Esophagus (tissue), 2 donors: ENCODE measurements around the gene G3BP1. TPM values are rescaled to one million over a fixed set of nuclear protein-coding genes. Genes with fewer than 3 reads are reported as not detected.

Experiments
- H3K27ac ChIP-seq, 2 donors: one replicate each; pipeline ENCODE4 v1.5.1; 2013; ENCODE audit warnings: low read depth in 2 of 2, mild to moderate bottlenecking in 2 of 2, inconsistent platforms in 1 of 2, low read length in 1 of 2, moderate library complexity in 1 of 2
- H3K27me3 ChIP-seq, 2 donors: one replicate each; pipeline ENCODE4 v1.6.1; 2013; ENCODE audit warnings: low read length in 2 of 2, control low read depth in 1 of 2, mild to moderate bottlenecking in 1 of 2; ENCODE audit not compliant: insufficient read depth in 2 of 2, control insufficient read depth in 1 of 2
- H3K36me3 ChIP-seq, 2 donors: one replicate each; pipeline ENCODE4 v1.6.1; 2013; ENCODE audit warnings: low read length in 1 of 2; ENCODE audit not compliant: control insufficient read depth in 2 of 2, insufficient read depth in 2 of 2
- H3K4me1 ChIP-seq, 2 donors: one replicate each; pipeline ENCODE4 v1.6.1; 2013; ENCODE audit warnings: low read length in 1 of 2; ENCODE audit not compliant: control insufficient read depth in 2 of 2, insufficient read depth in 2 of 2
- H3K4me3 ChIP-seq, 2 donors: one replicate each; pipeline ENCODE4 v1.5.1; 2013; ENCODE audit warnings: low read length in 2 of 2, mild to moderate bottlenecking in 2 of 2, low read depth in 1 of 2, moderate library complexity in 1 of 2
- H3K9me3 ChIP-seq, 2 donors: one replicate each; pipeline ENCODE4 v1.6.1; 2013; ENCODE audit warnings: mild to moderate bottlenecking in 2 of 2, low read depth in 1 of 2, low read length in 1 of 2, moderate library complexity in 1 of 2; ENCODE audit not compliant: control insufficient read depth in 2 of 2, insufficient read depth in 1 of 2
- WGBS, 2 donors: extraction: QIAGEN DNeasy Blood & Tissue Kit; methylation state at CpG; one replicate each; pipeline ENCODE4 v1.1.7; 2013; 5-methylcytosine and 5-hydroxymethylcytosine counted together
- polyA plus RNA-seq, 2 donors: library from polyadenylated mRNA; stranded (reverse); fragments of 200-250 nt; gene quantifications; one replicate each; pipeline ENCODE4 v1.2.3, GENCODE V29; 2013
- donor health status: healthy with polysubstance abuse.
- donor health status: Bipolar disorder and iron deficiency.

The G3BP1 gene
- polyA plus RNA-seq, 2 donors, result 15.5 to 33.1 TPM

GRCh38 chr5:151770383-151771258, 1.1 kb upstream of the G3BP1 start:
- H3K27me3 ChIP-seq, result no peaks in the 10 kb centered on the region
- 6 to 7% methylated on average over 75 of the region's 75 CpGs for WGBS, 2 donors
- peak overlapping the region; percentile 95 to 99 for H3K27ac ChIP-seq
- H3K36me3 ChIP-seq, result no peaks in the 10 kb centered on the region
- H3K4me1 ChIP-seq, result no peaks in the 10 kb centered on the region
- H3K9me3 ChIP-seq, result no peaks in the 10 kb centered on the region
- peak overlapping the region; percentile 54 to 64 for H3K4me3 ChIP-seq

- WGBS, 2 donors, result 0% methylated on average over 63 to 87 of the region's 87 CpGs
- Histone ChIP-seq H3K36me3 (no peaks in the 10 kb centered on the region), H3K4me1 (no peaks in the 10 kb centered on the region), H3K4me3 (peak overlapping the region; percentile 89 to 96), H3K27ac (peak overlapping the region; percentile 89 to 97), H3K9me3 (no peaks in the 10 kb centered on the region), H3K27me3 (no peaks in the 10 kb centered on the region)
These were observed 483 bp downstream of the G3BP1 start for GRCh38 chr5:151772029-151772845.

GRCh38 chr5:151772846-151773561, 1.2 kb downstream of the G3BP1 start:
- H3K27me3 ChIP-seq, result no peaks in the 10 kb centered on the region

DNA sequence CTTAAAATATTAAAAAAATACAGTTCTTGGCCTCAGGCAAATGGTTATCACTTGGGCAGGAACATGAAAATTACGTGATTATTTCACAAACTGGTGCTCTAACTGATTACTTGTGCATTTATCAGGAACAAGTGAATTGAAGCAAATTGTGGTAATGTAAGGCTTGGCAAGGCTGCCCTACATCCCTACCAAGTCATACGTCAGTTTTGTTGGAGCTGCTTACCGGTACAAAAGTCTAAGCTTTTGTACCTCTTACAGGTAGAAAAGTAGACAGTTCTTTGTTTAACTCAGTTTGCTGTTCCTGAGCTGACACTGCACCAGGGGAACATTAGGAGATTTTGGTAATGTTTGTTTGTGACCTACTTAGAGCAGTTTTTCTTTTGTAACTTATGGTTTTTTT, 2.2 kb downstream of the G3BP1 start:
- Histone ChIP-seq H3K36me3 (peaks cover 0 to 3% of the 10 kb centered on the region in 2 donors), H3K27me3 (no peaks in the 10 kb centered on the region), H3K4me3 (peak overlapping the region in 1 of 2 donors; percentile 96), H3K4me1 (no peaks in the 10 kb centered on the region), H3K9me3 (no peaks in the 10 kb centered on the region), H3K27ac (no peak overlapping the region)
- 2 to 6% methylated on average over 3 of the region's 3 CpGs for WGBS, 2 donors

More at GRCh38 chr5:151772846-151773561, 1.2 kb downstream of the G3BP1 start:
- H3K27ac ChIP-seq, result peak overlapping the region; percentile 89 to 97
- 0 to 1% methylated on average over 18 of the region's 18 CpGs for WGBS, 2 donors
- peaks cover 0 to 3% of the 10 kb centered on the region in 2 donors for H3K36me3 ChIP-seq
- peak overlapping the region; percentile 89 to 96 for H3K4me3 ChIP-seq
- no peaks in the 10 kb centered on the region for H3K4me1 ChIP-seq
- H3K9me3 ChIP-seq, result no peaks in the 10 kb centered on the region

DNA sequence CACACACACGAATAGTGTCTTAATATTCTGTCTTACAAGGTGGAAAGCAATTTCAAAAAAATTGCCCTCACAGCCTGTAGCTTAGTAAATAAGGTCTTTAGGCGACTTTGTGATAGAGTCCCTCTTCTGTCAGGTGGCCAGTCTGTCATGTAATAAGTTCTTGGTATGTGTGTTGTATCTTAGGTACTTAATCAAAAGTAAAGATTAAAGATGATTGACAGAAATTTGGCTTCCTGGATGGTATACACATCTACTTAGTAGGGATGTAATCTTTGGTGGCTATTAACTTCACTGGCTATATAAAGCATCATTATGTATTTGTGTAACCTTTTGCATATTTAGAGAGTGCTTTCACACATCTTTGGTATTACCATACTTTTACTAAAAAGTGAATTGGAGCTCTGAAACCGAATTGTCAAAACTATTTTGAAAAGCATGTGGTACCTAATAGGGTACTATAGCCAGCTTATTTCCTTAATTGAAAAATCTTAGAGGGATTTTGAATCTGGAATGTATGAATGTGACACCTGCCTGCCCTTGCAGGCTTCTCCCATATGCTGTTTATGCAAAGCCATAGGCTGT, 3.4 kb downstream of the G3BP1 start:
- WGBS, 2 donors, result 24 to 34% methylated on average over 3 of the region's 3 CpGs
- H3K9me3 ChIP-seq, result no peaks in the 10 kb centered on the region
- H3K27ac ChIP-seq, result no peak overlapping the region
- H3K36me3 ChIP-seq, result peaks cover 0 to 3% of the 10 kb centered on the region in 2 donors
- no peaks in the 10 kb centered on the region for H3K27me3 ChIP-seq
- H3K4me1 ChIP-seq, result no peaks in the 10 kb centered on the region
- no peak overlapping the region for H3K4me3 ChIP-seq

- Histone ChIP-seq H3K27me3 (no peaks in the 10 kb centered on the region), H3K27ac (no peak overlapping the region), H3K4me1 (peaks cover 0 to 2% of the 10 kb centered on the region in 2 donors), H3K36me3 (peaks cover 0 to 3% of the 10 kb centered on the region in 2 donors), H3K9me3 (no peaks in the 10 kb centered on the region), H3K4me3 (no peak overlapping the region)
- 66 to 71% methylated on average over 3 of the region's 3 CpGs for WGBS, 2 donors
These were observed 7.9 kb downstream of the G3BP1 start for GRCh38 chr5:151779531-151780125.

GRCh38 chr5:151780348-151780747, 8.6 kb downstream of the G3BP1 start:
- Histone ChIP-seq H3K27me3 (no peaks in the 10 kb centered on the region), H3K9me3 (no peaks in the 10 kb centered on the region), H3K27ac (no peak overlapping the region), H3K4me3 (no peak overlapping the region), H3K36me3 (peaks cover 0 to 3% of the 10 kb centered on the region in 2 donors), H3K4me1 (peaks cover 0 to 2% of the 10 kb centered on the region in 2 donors)
- WGBS, 2 donors, result 89 to 92% methylated on average over 11 of the region's 11 CpGs

DNA sequence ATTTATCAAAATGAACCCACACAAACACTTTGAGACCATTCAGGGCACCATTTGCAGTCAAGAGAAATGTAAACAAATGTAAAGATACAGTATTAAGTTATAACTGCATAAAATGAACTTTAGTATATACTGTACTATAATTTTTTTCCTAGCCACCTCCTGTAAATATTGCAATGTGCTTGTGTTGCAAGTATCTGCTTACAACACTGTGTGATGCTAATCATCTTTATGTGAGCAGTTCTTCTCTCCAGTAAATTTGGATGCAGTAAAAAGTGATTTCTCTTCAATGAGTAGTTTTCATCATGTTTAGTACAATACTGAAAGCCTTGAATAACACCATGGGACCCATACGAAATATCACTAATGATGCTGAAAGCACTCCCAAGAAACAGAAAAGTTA, 9.4 kb downstream of the G3BP1 start:
- 32 to 43% methylated on average over 1 of the region's 1 CpG for WGBS, 2 donors
- no peak overlapping the region for H3K4me3 ChIP-seq
- H3K27me3 ChIP-seq, result no peaks in the 10 kb centered on the region
- peaks cover 0 to 3% of the 10 kb centered on the region in 2 donors for H3K36me3 ChIP-seq
- no peaks in the 10 kb centered on the region for H3K9me3 ChIP-seq
- H3K27ac ChIP-seq, result no peak overlapping the region
- H3K4me1 ChIP-seq, result peaks cover 0 to 2% of the 10 kb centered on the region in 2 donors
